ENCODE measurements around the gene SLC26A6. TPM values are rescaled to one million over a fixed set of nuclear protein-coding genes. Genes with fewer than 3 reads are reported as not detected.

The SLC26A6 gene
- total and polyA plus RNA-seq, 2 of the 13 experiments (the other 11 are each of a cell fraction or from before 2014, with no cell fraction given): 40.7 to 184 TPM

DNA sequence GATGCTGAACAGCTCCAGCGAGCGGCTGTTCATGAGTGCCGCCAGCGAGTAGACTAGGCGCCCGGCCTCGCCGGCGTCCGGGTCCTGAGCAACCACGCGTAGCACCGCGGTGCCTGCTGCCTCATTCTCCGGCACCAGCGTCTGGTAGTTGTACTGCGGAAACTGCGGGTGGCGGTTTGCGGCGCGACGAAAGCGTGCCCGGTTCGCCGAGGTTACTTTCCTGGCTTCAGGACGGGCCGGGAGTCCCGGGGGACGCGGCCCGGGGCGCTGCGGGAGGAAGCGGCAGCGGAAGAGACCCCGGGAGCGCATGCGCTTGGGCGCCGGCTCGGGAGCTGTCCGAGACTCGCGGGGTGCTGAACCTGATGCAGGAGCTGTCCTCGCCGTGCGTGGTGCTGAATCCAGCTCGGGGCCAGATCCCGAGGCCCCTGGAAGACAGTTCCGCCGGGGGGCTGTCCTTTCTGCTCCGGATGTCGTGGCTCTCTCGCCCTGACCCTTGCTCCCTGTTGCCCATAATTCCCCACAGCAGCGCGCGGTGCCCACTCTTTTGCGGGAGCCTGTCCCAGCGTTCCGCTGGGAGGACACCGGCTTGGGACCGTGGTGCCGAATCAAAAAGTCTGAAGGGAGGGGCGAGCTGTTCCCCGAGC lies 26.4 kb upstream of the SLC26A6 start (continued):
- TF ChIP-seq ZNF83 (CRISPR knock-in tag; IDR thresholded peaks at IDR 0.05; ENCODE audit: borderline replicate concordance) (peak; percentile 100), ZNF543 (CRISPR knock-in tag; IDR thresholded peaks at IDR 0.05) (peak; percentile 100), SCMH1 (CRISPR knock-in tag; IDR thresholded peaks at IDR 0.05; ENCODE audit: borderline replicate concordance) (peak; percentile 94; the same call in 1 of the 2 replicates), MAFG (CRISPR knock-in tag; IDR thresholded peaks at IDR 0.05) (peak; percentile 91), NFIB (CRISPR knock-in tag; IDR thresholded peaks at IDR 0.05; ENCODE audit: borderline replicate concordance) (peak; percentile 96; the same call in 1 of the 2 replicates), ZNF672 (CRISPR knock-in tag; IDR thresholded peaks at IDR 0.05) (peak; percentile 98), FOXA3 (CRISPR knock-in tag; IDR thresholded peaks at IDR 0.05) (peak; percentile 93), SIX4 (CRISPR knock-in tag; IDR thresholded peaks at IDR 0.05) (peak; percentile 99), ZNF790 (CRISPR knock-in tag; IDR thresholded peaks at IDR 0.05; ENCODE audit: borderline replicate concordance) (peak; percentile 100), IKZF1 (IDR thresholded peaks at IDR 0.05) (no peak), RFXAP (CRISPR knock-in tag; IDR thresholded peaks at IDR 0.05; ENCODE audit: borderline replicate concordance) (peak; percentile 99), KDM2A (CRISPR knock-in tag; IDR thresholded peaks at IDR 0.05; ENCODE audit: borderline replicate concordance, low read depth) (peak; percentile 100), KLF16 (CRISPR knock-in tag; IDR thresholded peaks at IDR 0.05) (peak; percentile 99 to 100), ZNF367 (CRISPR knock-in tag; IDR thresholded peaks at IDR 0.05; ENCODE audit: borderline replicate concordance) (peak; percentile 100), ZMYM2 (CRISPR knock-in tag; IDR thresholded peaks at IDR 0.05) (peak; percentile 90)
- TF ChIP-seq, protein P1, sequence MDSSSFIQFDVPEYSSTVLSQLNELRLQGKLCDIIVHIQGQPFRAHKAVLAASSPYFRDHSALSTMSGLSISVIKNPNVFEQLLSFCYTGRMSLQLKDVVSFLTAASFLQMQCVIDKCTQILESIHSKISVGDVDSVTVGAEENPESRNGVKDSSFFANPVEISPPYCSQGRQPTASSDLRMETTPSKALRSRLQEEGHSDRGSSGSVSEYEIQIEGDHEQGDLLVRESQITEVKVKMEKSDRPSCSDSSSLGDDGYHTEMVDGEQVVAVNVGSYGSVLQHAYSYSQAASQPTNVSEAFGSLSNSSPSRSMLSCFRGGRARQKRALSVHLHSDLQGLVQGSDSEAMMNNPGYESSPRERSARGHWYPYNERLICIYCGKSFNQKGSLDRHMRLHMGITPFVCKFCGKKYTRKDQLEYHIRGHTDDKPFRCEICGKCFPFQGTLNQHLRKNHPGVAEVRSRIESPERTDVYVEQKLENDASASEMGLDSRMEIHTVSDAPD (CRISPR knock-in tag; IDR thresholded peaks at IDR 0.05): peak; percentile 98
- TF ChIP-seq, protein P2, sequence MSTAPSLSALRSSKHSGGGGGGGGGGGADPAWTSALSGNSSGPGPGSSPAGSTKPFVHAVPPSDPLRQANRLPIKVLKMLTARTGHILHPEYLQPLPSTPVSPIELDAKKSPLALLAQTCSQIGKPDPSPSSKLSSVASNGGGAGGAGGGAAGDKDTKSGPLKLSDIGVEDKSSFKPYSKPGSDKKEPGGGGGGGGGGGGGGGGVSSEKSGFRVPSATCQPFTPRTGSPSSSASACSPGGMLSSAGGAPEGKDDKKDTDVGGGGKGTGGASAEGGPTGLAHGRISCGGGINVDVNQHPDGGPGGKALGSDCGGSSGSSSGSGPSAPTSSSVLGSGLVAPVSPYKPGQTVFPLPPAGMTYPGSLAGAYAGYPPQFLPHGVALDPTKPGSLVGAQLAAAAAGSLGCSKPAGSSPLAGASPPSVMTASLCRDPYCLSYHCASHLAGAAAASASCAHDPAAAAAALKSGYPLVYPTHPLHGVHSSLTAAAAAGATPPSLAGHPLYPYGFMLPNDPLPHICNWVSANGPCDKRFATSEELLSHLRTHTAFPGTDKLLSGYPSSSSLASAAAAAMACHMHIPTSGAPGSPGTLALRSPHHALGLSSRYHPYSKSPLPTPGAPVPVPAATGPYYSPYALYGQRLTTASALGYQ (CRISPR knock-in tag; IDR thresholded peaks at IDR 0.05): peak; percentile 100
- TF ChIP-seq, protein P3, sequence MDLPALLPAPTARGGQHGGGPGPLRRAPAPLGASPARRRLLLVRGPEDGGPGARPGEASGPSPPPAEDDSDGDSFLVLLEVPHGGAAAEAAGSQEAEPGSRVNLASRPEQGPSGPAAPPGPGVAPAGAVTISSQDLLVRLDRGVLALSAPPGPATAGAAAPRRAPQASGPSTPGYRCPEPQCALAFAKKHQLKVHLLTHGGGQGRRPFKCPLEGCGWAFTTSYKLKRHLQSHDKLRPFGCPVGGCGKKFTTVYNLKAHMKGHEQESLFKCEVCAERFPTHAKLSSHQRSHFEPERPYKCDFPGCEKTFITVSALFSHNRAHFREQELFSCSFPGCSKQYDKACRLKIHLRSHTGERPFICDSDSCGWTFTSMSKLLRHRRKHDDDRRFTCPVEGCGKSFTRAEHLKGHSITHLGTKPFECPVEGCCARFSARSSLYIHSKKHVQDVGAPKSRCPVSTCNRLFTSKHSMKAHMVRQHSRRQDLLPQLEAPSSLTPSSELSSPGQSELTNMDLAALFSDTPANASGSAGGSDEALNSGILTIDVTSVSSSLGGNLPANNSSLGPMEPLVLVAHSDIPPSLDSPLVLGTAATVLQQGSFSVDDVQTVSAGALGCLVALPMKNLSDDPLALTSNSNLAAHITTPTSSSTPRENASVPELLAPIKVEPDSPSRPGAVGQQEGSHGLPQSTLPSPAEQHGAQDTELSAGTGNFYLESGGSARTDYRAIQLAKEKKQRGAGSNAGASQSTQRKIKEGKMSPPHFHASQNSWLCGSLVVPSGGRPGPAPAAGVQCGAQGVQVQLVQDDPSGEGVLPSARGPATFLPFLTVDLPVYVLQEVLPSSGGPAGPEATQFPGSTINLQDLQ (CRISPR knock-in tag; IDR thresholded peaks at IDR 0.05): peak; percentile 99
- TF ChIP-seq, protein P4, sequence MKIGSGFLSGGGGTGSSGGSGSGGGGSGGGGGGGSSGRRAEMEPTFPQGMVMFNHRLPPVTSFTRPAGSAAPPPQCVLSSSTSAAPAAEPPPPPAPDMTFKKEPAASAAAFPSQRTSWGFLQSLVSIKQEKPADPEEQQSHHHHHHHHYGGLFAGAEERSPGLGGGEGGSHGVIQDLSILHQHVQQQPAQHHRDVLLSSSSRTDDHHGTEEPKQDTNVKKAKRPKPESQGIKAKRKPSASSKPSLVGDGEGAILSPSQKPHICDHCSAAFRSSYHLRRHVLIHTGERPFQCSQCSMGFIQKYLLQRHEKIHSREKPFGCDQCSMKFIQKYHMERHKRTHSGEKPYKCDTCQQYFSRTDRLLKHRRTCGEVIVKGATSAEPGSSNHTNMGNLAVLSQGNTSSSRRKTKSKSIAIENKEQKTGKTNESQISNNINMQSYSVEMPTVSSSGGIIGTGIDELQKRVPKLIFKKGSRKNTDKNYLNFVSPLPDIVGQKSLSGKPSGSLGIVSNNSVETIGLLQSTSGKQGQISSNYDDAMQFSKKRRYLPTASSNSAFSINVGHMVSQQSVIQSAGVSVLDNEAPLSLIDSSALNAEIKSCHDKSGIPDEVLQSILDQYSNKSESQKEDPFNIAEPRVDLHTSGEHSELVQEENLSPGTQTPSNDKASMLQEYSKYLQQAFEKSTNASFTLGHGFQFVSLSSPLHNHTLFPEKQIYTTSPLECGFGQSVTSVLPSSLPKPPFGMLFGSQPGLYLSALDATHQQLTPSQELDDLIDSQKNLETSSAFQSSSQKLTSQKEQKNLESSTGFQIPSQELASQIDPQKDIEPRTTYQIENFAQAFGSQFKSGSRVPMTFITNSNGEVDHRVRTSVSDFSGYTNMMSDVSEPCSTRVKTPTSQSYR (CRISPR knock-in tag; IDR thresholded peaks at IDR 0.05; ENCODE audit: borderline replicate concordance): peak; percentile 98
- TF ChIP-seq, protein P5, sequence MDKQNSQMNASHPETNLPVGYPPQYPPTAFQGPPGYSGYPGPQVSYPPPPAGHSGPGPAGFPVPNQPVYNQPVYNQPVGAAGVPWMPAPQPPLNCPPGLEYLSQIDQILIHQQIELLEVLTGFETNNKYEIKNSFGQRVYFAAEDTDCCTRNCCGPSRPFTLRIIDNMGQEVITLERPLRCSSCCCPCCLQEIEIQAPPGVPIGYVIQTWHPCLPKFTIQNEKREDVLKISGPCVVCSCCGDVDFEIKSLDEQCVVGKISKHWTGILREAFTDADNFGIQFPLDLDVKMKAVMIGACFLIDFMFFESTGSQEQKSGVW (CRISPR knock-in tag; IDR thresholded peaks at IDR 0.05; ENCODE audit: borderline replicate concordance): peak; percentile 100

Data from HepG2 (cell line).